Cardiac fibroblast (primary cell): Measurements from ENCODE around the gene ATP12A.

Experiments used
- DNase-seq, 2 donors: peaks; one replicate each; pipeline versions ENCODE4 v3.0.0 to v3.0.0-alpha.2; 2010; ENCODE audit warnings: low read depth in 2 of 2
- H3K4me3 ChIP-seq, 2 donors: replicated peaks in 1 of 2; 1 replicate in 1 of 2; 2 replicates in 1 of 2; pipeline ENCODE4 v1.5.1; 2011; ENCODE audit warnings: low read depth in 2 of 2, low read length in 2 of 2, mild to moderate bottlenecking in 2 of 2, moderate library complexity in 1 of 2
- CTCF ChIP-seq: IDR thresholded peaks from one replicate; pipeline ENCODE4 v1.5.1; 2011; ENCODE audit warnings: low read depth, mild to moderate bottlenecking, low read length, inconsistent platforms

The ATP12A gene

GRCh38 chr13:24685314-24685713 lies 5.1 kb downstream of the ATP12A start:
- no peak overlapping the region for H3K4me3 ChIP-seq
- TF ChIP-seq CTCF, result no peak
- DNase-seq, result no peak

- H3K4me3 ChIP-seq, result no peak overlapping the region
- no peak for TF ChIP-seq CTCF
- no peak for DNase-seq
Measured at GRCh38 chr13:24687611-24688010, 7.4 kb downstream of the ATP12A start.

- H3K4me3 ChIP-seq, result no peak overlapping the region
- no peak for TF ChIP-seq CTCF
Measured at GRCh38 chr13:24688111-24688510, 7.9 kb downstream of the ATP12A start.

GRCh38 chr13:24688950-24689349 lies 8.7 kb downstream of the ATP12A start:
- H3K4me3 ChIP-seq, result no peak overlapping the region
- TF ChIP-seq CTCF, result no peak
- DNase-seq, result no peak

More at GRCh38 chr13:24688111-24688510, 7.9 kb downstream of the ATP12A start:
- no peak for DNase-seq

GRCh38 chr13:24691381-24691780 lies 11.2 kb downstream of the ATP12A start:
- TF ChIP-seq CTCF, result no peak
- no peak overlapping the region for H3K4me3 ChIP-seq
- no peak for DNase-seq

- DNase-seq, result peak; percentile 48 to 73
- no peak for TF ChIP-seq CTCF
- H3K4me3 ChIP-seq, result no peak overlapping the region
Measured at GRCh38 chr13:24692561-24692960, 12.4 kb downstream of the ATP12A start.

- no peak overlapping the region for H3K4me3 ChIP-seq
- DNase-seq, result peak; percentile 57 to 60
Measured at GRCh38 chr13:24693862-24694471, 13.8 kb downstream of the ATP12A start.

More at GRCh38 chr13:24693862-24694471, 13.8 kb downstream of the ATP12A start:
- peak; percentile 53 for TF ChIP-seq CTCF
